ENCODE data around the gene TBX1. TPM values are rescaled to one million over a fixed set of nuclear protein-coding genes. Genes with fewer than 3 reads are reported as not detected.

Gene TBX1
- total and polyA plus RNA-seq, 2 of the 8 experiments (the other 6 are each of a cell fraction or from before 2014, with no cell fraction given) = 0.28 TPM; not detected in 1

- Histone ChIP-seq H3K14ac (ENCODE audit: insufficient read length) (no peak overlapping the region), H3K23ac (ENCODE audit: insufficient read length) (no peak overlapping the region), H4K91ac (replicated peaks; ENCODE audit: insufficient read length, low read length) (no peak overlapping the region), H3K79me1 (ENCODE audit: low read depth, low read length) (no peaks in the 10 kb centered on the region), H2BK5ac (ENCODE audit: low read depth, low read length) (no peak overlapping the region), H2BK15ac (ENCODE audit: low read length) (no peak overlapping the region), H3K4me1 (replicated peaks in 1 of 4; ENCODE audit: control insufficient read depth in 3 of 4, insufficient read depth in 4 of 4, low read length in 3 of 4) (peaks cover 0 to 10% (median 2%) of the 10 kb centered on the region in 4 experiments; a peak in 2 of 7 replicates), H4K5ac (ENCODE audit: insufficient read length, low read depth, low read length) (no peak overlapping the region), H3K79me2 (ENCODE audit: control insufficient read depth in 1 of 2, insufficient read depth in 2 of 2, low read length in 2 of 2) (no peaks in the 10 kb centered on the region), H3K23me2 (ENCODE audit: low read depth, low read length) (no peaks in the 10 kb centered on the region; the same call in 1 of the 2 replicates), H4K8ac (ENCODE audit: extremely low read depth, insufficient read depth, low read length) (no peak overlapping the region), H3K4me2 (ENCODE audit: insufficient read depth in 1 of 2, low read depth in 2 of 2, low read length in 2 of 2) (no peak overlapping the region), H3K18ac (ENCODE audit: extremely low read depth, low read length) (no peak overlapping the region), H4K20me1 (replicated peaks in 1 of 2; ENCODE audit: control insufficient read depth in 1 of 2, insufficient read depth in 2 of 2, low read length in 2 of 2) (no peaks in the 10 kb centered on the region), H2AFZ (ENCODE audit: low read length) (no peak overlapping the region), H3K27me3 (replicated peaks in 1 of 4; ENCODE audit: control insufficient read depth in 3 of 4, extremely low read depth in 1 of 4, insufficient read depth in 3 of 4, low read length in 3 of 4) (peaks cover 0 to 7% (median 4%) of the 10 kb centered on the region in 4 experiments; a peak in 5 of 7 replicates), H3K56ac (replicated peaks; ENCODE audit: insufficient read length, low read depth, low read length) (no peak overlapping the region), H2BK12ac (ENCODE audit: low read depth, low read length) (no peak overlapping the region), H2BK20ac (ENCODE audit: low read length) (no peak overlapping the region), H3K4me3 (ENCODE audit: extremely low read depth in 1 of 4, insufficient read depth in 2 of 4, low read depth in 3 of 4, low read length in 4 of 4) (no peak overlapping the region), H3K27ac (ENCODE audit: low read depth, low read length) (no peak overlapping the region), H3K36me3 (ENCODE audit: control insufficient read depth in 2 of 4, insufficient read depth in 4 of 4, low read length in 3 of 4) (no peaks in the 10 kb centered on the region), H3K9me3 (ENCODE audit: insufficient read depth in 2 of 2, low read depth in 1 of 2, low read length in 1 of 2) (no peaks in the 10 kb centered on the region), H2AK5ac (ENCODE audit: low read depth, low read length) (no peak overlapping the region), H3K4ac (replicated peaks; ENCODE audit: insufficient read length, low read depth, low read length) (no peak overlapping the region), H3K9ac (replicated peaks in 1 of 4; ENCODE audit: extremely low read depth in 1 of 4, low read depth in 3 of 4, low read length in 3 of 4) (no peak overlapping the region), H2BK120ac (replicated peaks; ENCODE audit: low read depth, low read length) (no peak overlapping the region)
- DNase-seq (ENCODE audit: low read depth in 1 of 2, low spot score in 2 of 2) (no peak), FAIRE-seq (no peak)
- 79% methylated on average over 7 of the region's 12 CpGs; no CpG with 5 or more reads in 1 of the 2 experiments for WGBS, 2 experiments (ENCODE audit: extremely low coverage in 1 of 2, insufficient coverage in 1 of 2, insufficient read length in 1 of 2, insufficient replicate concordance in 2 of 2, low coverage in 1 of 2, low lambda C conversion rate in 2 of 2, missing lambda C conversion rate in 1 of 2)
- CTCF ChIA-PET (ENCODE audit: partially characterized antibody) = interaction anchor here (1.2 to 16.5 kb wide), 9 partner anchors 10 to 166 kb away, joined by 3 to 168 read pairs (median 4); no protein-coding TSS in a partner anchor
- POLR2A ChIA-PET (ENCODE audit: partially characterized antibody) = interaction anchor here (0.6 to 1.5 kb wide), 3 partner anchors 9 to 24 kb away, joined by 3 to 4 read pairs (median 3); partner anchors contain the start of gene GP1BB
- TF ChIP-seq E2F6 (IDR thresholded peaks at IDR 0.05) (no peak), POLR2A (IDR thresholded peaks at IDR 0.05; ENCODE audit: control extremely low read depth in 1 of 2, low read depth in 2 of 2, low read length in 2 of 2) (no peak), CBX5 (IDR thresholded peaks at IDR 0.05; ENCODE audit: low read depth, low read length) (no peak), GTF2F1 (IDR thresholded peaks at IDR 0.05; ENCODE audit: borderline replicate concordance, low read depth, low read length) (no peak), CBX8 (IDR thresholded peaks at IDR 0.05; ENCODE audit: borderline replicate concordance, low read depth, low read length) (no peak), NANOG (IDR thresholded peaks at IDR 0.05; ENCODE audit: insufficient read depth, low read depth, low read length, poor library complexity, severe bottlenecking) (no peak), POU5F1 (IDR thresholded peaks at IDR 0.05; ENCODE audit: low read depth, low read length) (no peak), MAX (IDR thresholded peaks at IDR 0.05) (no peak), TBP (IDR thresholded peaks at IDR 0.05; ENCODE audit: low read depth, low read length) (no peak), YY1 (IDR thresholded peaks at IDR 0.05; ENCODE audit: low read depth, low read length) (no peak), TAF7 (optimal IDR thresholded peaks at IDR 0.05; ENCODE audit: borderline replicate concordance, low read depth, low read length) (no peak), ATF3 (IDR thresholded peaks at IDR 0.05; ENCODE audit: insufficient read depth, low read depth, low read length) (no peak), KDM1A (IDR thresholded peaks at IDR 0.05; ENCODE audit: borderline replicate concordance, low read length) (no peak)
Observed at GRCh38 chr22:19747551-19747950, 13.0 kb upstream of the TBX1 start.
